NCI-H1436 (cell line): ENCODE measurements around the gene NPC1.
A peak's percentile ranks its signal among the peaks of the same experiment; 100 is the strongest.
"Not testable (repeated sequence)": the region's sequence is repeated elsewhere in the genome, so short reads cannot be mapped to it uniquely, and the experiment has no call there.

Experiments used
- DNase-seq: peaks from one replicate; lab custom pipeline; 2025; lab: John Stamatoyannopoulos, UW

NPC1 gene

DNA sequence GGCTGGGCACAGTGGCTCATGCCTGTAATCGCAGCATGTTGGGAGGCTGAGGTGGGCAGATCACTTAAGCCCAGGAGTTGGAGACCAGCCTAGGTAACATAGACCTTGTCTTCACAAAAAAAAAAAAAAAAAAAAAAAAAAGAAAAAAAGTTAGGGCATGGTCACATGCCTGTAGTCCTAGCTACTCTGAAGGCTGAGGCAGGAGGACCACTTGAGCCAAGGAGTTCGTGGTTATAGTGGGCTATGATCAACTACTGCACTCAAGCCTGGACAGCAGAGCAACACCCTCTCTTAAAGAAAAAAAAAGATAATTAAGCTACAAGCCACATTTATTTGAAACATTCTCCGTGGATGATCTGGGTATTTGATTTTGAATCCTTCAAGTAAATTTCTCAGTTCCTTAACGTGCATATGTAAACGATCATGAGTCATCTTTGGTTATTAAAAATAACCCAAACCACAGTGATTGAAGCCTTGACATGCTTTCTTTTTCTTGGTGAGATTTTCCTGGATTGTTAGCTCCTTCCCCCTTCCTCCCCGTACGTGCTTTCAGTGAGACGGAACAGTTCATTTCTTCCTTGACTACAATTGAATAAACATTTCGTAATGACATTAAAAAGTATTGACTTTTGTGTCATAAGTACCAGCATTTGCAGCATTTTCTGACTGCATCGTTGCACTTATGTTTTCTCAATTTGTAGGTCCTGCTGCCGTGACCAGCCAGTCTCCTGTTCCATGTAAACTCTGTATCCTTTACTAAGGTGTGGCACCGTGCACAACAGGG, 62.7 kb downstream of the NPC1 start:
- no peak for DNase-seq

DNA sequence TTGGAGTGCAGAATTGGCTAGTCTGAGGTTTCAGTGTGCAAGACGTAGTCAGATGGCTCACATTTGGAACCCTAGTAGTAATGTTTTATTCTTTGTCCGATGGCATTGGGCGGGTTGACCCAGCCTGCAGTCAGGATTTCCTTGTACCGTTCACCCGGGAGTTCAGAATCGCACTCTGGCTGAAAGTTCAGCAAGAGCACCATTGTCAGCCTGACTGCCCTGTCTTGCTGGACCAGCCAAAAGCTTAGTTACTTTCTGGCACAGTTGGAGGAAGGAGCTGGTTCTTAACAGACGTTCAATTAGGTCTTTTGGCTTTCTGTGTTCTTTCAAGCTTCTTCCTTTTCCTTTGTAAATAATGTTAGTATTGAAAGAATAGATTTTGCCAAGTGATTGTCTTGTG, 64.4 kb downstream of the NPC1 start:
- no peak for DNase-seq

DNA sequence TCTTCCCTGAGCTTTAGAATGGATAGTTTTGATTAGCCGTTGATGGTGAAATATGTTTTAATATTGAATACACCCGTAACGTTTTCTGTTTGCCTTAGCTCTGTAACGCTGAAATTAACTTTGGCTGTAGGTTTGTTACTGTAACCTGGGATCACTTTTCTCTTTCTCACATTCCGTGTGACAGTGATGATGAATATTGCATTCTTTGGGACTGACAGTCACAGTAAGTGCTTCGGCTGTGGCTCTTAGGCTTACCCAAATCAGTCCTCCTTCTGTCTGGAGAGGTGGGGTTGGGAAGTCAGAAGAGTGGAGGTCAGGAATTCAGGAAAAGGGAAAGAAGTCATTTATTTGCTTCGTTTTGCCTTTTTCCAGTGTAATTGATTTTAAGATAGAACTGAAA, 65.0 kb downstream of the NPC1 start:
- DNase-seq, result no peak

DNA sequence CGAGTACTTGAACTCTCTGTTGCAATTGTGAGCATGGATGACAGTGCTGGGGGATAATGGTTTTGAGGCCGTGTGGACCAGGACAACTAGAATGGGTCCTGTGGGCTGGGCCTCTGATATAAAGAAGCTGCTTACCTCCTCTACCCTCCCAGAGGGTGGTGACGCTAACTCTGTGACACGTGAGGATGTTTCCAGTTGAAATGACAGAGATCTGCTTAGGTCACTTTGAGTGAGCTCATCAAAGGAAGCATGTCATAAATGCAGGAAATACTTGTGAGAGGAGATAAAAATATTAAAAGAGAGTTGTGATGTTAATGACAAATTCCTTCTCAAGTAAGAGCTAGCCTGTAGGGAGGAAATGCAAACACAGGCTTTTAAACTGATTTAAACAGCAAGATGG, 66.6 kb downstream of the NPC1 start:
- DNase-seq, result no peak

DNA sequence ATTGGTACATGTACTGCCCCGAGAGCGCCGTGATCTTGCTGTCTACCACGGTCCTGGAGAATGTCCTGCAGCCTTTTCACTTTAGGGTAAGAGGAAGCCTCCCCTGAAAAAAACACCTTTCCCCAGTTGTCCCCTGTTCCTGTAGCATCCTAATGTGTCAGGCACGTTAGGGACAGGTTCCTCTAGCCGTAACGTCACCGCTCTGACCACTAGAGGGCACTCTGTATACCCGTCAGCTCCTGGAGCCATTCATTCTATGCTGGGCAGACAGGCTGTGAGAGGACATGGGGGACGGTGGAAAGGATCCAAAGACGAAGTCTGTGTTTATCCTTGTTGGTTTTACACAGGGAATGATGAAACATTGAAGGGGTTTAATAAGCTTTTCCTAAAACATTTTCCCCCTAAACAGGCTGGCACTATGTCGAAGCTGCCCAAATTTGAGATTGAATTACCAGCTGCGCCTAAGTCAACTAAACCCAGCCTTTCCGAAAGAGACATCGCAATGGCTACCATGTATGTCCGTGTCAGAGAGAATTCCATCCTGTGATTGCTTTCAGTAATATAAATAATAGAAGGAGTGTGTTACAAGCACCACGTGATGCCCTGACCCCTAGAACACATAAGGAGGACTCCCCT, 70.3 kb downstream of the NPC1 start:
- DNase-seq, result peak; percentile 70

DNA sequence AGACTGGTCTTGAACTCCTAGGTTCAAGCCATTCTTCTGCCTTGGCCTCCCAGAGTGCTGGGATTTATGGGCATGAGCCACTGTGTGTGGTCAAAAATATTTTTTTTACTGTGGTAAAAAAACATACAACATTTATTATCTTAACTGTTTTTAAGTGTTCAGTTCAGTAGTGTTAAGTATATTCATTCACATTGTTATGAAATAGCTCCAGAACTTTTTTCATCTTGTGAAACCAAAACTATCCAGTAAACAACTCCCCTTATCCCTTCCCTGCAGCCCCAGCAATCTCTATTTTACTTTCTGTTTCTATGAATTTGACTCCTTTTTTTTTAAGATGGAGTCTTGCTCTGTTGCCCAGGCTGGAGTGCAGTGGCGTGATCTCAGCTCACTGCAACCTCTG, 73.7 kb downstream of the NPC1 start:
- DNase-seq, result no peak

DNA sequence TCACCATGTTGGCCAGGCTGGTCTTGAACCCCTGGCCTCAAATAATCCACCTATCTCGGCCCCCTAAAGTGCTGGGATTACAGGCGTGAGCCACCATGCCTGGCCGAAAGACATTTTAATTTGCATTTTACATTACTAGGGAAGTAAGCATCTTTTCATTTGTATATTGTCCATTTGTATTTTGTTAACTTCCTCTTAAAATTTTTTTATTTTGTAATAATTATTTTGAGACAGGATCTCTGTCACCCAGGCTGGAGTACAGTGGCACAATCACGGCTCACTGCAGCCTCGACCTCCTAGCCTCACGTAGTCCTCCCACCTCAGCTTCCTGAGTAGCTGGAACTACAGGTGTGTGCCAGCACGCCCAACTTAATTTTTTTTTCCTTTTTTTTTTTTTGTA, 74.1 kb downstream of the NPC1 start:
- DNase-seq, result not testable (repeated sequence)

DNA sequence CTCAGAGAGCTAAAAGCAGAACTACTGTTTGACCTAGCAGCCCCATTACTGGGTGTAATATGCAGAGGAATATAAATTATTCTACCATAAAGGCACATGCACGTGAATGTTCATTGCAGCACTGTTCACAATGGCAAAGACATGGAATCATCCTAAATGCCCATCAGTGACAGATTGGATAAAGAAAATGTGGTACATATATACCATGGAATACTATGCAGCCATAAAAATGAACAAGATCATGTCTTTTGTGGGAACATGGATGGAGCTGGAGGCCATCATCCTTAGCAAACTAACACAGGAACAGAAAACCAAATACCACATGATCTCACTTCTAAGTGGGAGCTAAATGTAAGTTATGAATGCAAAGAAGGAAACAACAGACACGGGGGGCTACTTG, 75.4 kb downstream of the NPC1 start:
- DNase-seq, result not testable (repeated sequence)

DNA sequence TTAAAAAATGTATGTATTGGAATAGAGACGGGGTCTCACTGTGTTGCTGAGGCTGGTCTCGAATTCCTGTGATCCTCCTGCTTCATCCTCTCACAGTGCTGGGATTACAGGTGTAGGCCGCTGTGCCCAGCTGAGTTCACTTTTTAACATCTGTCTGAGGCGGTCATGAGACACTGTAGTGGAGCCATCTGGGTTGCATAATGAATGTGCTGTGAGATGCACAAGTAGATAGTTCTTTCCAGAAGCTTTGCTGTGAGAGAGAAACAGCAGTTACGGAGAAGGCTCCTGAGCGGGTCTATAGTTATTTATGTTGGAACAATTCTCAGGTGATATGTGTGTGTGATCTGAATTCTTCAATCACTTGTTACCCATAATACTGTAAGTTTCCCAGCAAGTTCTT, 79.9 kb downstream of the NPC1 start:
- DNase-seq, result no peak

DNA sequence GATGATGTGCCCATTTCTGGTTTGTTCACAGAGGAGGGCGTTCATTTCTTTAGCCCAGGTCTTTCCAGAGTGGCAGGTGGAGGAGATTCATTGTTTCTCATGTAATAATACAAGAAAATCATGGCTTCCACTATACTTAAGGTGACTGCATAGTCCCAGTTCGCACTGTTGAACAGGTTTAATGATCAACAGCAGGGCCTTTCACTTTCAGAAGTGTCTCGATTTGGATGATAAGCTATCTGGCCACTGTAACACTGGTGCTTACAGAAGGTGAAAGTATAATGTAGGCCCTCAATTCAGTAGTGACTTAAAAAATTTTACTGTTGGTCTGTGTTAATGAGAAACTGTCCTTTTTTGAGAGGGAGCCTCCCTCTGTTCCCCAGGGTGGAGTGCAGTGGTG, 81.6 kb downstream of the NPC1 start:
- DNase-seq, result no peak

DNA sequence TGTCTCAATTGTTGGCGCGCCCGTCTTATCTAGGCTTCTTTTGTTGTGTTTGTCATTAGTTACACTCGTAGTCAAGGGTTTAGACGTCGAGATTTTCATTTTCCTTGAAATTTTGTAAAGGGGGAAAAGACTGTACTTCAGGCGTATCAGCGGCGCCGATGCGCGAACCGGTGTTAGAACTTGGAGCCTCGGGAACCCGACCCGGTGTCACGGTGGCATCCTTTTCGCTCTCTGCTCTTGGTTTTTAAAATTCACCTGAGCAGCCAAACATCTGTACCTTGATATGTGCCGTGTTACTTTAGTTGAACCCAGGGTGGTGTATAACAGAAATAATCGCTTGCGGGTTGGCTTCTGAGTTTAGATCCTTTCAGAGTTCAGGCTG, 82.4 kb downstream of the NPC1 start:
- DNase-seq, result no peak

DNA sequence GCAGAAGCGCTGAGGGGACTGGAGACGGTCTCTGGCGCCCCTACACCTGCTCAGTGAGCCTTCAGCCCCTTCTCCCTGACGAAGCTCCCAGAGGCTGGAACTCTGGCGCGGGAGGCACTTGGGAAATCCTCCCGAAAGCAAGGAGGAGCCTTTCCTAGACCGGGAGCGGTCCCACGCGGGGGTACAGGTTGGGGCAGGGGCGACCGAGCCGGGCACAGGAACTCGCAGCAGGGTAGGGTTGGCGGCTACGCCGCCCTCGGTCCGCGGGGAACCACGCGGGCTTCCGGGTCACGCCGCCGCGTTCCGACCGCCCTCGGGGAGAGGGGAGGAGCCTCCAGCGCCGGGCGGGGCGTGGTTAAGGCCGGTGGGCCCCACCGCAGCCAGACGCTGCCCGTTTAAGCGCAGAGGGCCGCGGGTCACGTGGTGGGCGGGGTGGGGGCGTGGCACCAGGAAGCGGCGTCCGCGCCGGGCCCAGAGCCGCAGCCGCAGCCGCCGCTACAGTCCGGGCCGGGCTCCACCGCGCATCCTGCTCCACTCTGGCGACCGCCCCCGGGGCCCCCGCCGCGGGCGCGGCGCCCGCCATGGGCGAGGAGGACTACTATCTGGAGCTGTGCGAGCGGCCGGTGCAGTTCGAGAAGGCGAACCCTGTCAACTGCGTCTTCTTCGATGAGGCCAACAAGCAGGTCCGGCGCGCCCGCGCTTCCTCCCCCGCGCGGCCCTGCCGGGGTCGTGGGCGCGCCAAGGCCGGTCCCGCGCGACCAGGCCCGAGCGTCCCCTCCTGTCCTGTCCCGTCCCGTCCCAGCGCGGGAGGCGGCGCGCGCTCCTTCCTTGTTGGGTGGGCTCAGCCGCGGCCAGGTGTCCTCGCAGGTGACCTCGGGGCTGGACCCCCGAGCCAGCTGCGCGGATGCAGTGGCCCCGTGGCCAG, 83.0 kb downstream of the NPC1 start, which contains the start of gene RMC1:
TSS of gene RMC1 (plus strand) at position 474 of the 925 bp plus-strand sequence. CDS start at position 582, 108 bp downstream.
- DNase-seq, result peak; percentile 92

DNA sequence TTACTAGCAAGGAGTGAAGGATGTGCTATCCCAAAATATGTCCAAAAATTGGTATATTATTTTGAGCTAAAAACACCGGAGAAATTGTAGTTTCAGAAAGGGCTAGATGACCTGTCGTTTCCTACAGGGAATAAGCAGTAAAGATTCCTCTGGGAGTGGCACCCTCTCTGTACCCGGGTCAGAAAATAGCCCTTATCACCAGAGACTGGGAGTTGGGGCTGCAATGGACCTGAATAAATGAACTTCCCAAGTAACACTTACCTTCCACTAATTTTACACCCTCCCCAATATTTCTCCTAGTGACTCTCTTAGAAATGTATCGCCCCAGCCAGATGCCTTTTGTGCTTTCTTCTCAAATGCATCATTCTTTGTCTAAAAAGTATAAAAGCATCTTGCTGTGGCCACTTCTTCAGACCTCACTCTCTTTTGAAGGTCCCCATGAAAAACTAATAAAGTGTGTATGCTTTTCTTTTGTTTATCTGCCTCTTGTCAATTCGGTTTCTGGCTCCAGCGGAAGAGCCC, 83.7 kb downstream of the NPC1 start:
- DNase-seq, result no peak

DNA sequence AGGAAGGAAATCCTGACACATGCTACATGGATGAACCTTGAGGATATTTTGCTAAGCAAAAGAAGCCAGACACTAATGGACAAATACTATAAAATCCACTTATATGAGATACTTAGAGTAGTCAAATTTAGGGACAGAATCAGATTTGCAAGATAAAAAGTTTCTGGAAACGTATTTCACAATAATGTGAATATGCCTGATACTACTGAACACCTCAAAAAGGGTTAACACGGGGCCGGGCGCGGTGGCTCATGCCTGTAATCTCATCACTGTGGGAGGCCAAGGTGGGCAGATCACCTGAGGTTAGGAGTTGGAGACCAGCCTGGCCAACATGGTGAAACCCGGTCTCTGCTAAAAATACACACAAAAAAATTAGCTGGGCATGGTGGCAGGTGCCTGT, 84.7 kb downstream of the NPC1 start:
- no peak for DNase-seq

DNA sequence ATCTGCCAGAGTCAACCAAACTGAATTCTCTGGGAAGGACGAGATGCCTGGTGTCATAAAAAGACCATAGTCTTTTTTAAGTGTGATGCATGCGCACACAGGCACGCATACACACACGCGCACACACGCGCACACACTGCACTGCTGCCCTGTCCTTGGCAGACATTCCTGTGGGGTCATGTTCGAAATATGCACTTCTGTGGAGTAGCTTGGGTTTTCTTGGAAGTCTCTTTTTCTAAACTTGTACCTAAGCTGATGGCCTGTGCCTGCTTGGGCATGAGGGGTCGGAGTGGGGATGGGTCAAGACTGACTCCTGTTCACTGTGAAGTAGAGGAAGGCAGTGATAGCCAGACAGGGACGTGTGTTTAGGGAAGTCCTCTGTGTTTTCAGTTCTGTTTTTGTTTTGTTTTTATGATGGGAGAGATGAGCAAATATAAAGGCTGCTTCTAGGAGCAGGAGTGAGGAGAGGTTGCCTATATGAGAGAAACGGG, 87.0 kb downstream of the NPC1 start:
- DNase-seq, result no peak

DNA sequence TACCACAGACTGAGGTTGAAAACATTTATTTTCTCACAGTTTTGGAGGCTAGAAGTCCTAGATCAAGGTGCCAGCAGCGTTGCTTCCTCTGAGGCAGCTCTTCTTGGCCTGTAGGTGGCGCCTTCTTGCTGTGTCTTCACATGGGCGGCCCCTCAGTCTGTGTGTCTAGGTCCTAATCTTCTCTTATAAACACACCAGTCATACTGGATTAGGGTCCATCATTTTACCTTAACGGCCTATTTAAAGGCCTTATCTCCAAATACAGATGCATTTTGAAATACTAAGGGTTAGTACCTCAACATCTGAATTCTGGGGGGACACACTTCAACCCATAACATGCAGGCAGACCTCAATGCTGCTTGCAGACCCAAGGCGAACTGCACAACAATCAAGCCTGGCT, 87.4 kb downstream of the NPC1 start:
- DNase-seq, result peak; percentile 71

DNA sequence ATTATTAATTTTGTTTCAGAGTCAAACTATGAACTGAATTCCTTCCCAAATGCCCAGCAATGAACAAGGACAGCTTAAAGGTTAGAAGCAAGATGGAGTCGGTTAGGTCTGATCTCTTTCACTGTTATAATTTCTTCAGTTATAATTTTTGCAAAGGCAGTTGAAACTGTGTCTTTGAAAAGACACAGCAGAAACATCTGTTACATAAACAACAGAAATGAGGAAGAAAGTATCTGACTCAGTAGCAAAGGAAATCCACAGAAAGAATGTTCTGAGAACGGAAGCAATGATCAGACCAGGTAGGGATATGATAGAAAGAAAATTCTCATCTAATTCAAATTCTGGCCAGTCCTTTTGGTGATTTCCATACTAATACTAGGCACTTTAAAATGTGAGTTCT, 88.2 kb downstream of the NPC1 start:
- DNase-seq, result no peak

DNA sequence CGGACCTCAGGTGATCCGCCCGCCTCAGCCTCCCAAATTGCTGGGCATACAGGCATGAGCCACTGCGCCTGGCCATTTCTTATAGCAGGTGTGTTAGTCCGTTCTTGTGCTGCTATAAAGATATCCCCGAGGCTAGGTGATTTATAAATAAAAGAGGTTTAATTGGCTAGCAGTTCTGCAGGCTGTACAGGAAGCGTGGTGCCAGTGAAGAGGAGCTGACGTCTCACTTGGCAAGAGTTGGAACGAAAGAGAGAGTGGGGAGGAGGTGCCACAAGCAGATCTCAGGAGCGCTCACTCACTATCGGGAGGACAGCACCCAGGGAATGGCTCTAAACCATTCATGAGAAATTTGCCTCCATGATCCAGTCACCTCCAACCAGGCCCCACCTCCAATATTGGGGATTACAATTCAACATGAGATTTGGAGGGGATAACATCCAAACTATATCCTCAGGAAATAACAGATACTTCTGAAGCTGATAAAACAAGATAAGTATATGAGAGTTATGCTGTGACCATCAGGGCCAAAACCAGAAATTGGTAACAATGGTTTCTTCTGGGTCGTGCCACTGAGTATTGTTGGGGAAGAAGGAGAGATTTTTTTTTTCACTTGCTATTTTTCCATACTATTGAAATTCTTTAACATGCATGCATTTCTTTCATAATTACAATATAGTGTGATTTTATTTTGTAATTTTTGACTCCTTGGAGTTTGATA, 90.4 kb downstream of the NPC1 start:
- DNase-seq, result peak; percentile 80

DNA sequence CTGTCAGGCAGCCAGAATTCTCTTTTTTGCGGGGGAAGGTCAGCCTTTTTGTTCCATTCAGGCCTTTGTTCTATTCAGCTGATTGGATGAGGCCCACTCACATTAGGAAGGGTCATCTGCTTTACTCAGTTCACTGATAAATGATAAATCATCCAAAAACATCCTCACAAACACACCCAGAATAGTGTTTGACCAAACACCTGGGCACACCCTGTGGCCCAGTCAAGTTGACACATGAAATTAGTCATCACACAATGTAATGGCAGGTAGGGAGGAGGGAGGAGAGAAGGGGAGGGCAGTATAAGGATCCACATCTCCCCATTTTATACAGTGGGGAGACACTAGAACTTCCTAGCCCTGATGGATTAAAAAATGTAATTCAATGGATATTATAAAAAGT, 91.3 kb downstream of the NPC1 start:
- DNase-seq, result no peak

DNA sequence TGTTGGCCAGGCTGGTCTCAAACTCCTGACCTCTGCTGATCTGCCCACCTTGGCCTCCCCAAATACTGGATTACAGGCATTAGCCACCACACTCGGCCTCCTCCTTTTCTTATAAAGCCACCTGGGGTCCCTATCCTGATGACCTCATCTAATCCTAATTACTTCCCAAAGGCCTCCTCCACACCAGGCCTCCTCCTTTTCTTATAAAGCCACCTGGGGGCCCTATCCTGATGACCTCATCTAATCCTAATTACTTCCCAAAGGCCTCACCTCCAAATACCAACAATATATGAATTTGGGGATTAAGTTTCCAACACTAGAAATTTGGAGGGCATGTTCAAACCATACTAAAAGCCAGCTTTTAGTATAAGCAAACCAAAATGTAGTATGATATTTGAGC, 92.7 kb downstream of the NPC1 start:
- no peak for DNase-seq

DNA sequence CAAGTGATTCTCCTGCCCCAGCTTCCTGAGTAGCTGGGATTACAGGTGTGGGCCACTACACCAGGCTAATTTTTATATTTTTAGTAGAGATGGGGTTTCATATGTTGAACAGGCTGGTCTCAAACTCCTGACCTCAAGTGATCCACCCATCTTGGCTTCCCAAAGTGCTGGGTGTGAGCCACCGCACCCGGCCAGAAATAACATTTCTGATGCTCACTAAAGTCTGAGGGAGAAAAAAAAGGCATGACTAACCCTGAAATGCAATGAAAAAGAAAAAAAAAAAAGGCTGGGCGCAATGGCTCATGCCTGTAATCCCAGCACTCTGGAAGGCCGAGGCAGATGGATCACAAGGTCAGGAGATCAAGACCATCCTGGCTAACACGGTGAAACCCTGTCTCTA, 96.7 kb downstream of the NPC1 start:
- DNase-seq, result not testable (repeated sequence)
